Dedifferentiated amniotic fluid mesenchymal stem cell (primary cell): ENCODE results near the gene NRXN3.
A peak's percentile ranks its signal among the peaks of the same experiment; 100 is the strongest.

Source experiments
- DNase-seq: peaks from one replicate; pipeline ENCODE4 v3.0.0-alpha.2; 2016; ENCODE audit errors: extremely low spot score

NRXN3 gene

GRCh38 chr14:78709795-78710557 lies 539.8 kb downstream of the NRXN3 start:
- DNase-seq = no peak

DNA sequence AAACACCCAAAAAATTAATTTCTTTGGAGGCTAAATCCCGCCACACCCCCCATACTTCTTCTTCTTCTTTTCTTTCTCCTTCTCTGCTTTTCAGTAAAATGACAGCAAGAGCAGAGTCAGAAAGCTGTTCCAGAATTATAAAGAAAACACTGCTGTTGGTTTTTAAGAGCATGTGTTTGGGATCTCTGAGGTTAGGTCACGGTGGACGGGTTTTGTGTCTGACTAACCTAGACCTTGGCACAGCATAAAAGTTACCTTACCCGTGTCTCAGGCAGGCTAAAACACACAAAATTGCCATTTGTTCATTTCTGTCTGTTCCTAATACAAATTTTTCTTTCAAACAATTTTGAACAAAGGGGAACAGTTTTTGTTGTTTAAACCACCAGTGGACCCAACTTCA lies 540.8 kb downstream of the NRXN3 start:
- no peak for DNase-seq

- DNase-seq = no peak
Measured at GRCh38 chr14:78713716-78714115, 543.5 kb downstream of the NRXN3 start.

GRCh38 chr14:78714711-78715110 lies 544.5 kb downstream of the NRXN3 start:
- no peak for DNase-seq

GRCh38 chr14:78721756-78722480 lies 551.7 kb downstream of the NRXN3 start:
- no peak for DNase-seq

DNA sequence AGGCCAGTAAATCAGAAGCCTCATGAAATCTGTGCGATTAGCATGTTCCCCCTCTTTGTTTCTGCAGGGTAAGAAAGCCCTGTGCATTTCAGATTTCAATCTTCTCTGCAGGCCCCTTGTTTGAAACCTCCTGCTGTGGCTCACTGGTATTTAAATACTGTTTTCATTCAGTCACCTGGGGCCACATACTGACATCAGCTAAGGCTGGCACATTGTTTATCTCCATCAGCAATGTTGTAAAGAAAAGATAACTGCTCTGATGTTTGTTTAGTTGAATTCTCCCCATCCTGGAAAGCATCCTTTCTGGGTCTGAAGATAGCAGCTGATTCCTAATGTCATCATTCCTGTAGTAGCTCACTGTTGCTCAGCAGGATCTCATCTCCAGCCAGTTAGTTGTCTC lies 554.9 kb downstream of the NRXN3 start:
- no peak for DNase-seq

- no peak for DNase-seq
Measured at GRCh38 chr14:78737116-78737515, 566.9 kb downstream of the NRXN3 start.

GRCh38 chr14:78737601-78738000 lies 567.4 kb downstream of the NRXN3 start:
- DNase-seq = no peak

- DNase-seq = no peak
Measured at GRCh38 chr14:78746086-78746595, 576.0 kb downstream of the NRXN3 start.

GRCh38 chr14:78747813-78748212 lies 577.6 kb downstream of the NRXN3 start:
- DNase-seq = no peak

DNA sequence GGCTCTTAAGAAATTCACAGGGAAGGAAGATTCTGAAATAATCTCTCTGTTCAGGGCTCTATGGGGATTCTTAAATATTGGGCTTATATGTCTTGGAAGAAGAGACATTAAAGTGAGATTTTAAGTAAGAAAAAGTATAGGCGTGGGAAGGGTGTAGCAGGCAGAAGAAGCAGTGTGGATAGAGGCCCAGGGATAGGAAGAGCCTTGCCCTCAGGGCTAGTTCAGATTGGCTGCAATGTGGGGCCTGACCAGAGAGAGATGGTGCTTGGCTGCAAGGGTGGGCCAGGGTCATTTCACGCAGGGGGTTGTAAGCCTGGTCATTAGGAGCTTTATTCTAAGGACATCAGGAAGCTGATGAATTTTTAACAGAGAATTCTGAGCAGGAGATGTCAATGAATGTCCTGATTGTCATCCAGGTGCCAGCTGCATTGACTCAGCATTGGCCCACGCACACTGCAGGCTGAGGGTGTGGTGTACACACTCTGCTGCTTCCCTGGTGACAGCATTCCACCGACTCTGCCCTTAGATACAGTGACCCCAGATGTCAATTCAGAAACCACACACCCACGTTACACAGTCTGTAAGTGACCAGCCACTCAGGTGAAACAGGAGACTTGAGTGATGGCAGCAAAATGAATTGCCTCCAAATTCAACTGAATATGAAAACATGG lies 582.5 kb downstream of the NRXN3 start:
- DNase-seq = no peak

GRCh38 chr14:78754059-78754458 lies 583.9 kb downstream of the NRXN3 start:
- DNase-seq = no peak

DNA sequence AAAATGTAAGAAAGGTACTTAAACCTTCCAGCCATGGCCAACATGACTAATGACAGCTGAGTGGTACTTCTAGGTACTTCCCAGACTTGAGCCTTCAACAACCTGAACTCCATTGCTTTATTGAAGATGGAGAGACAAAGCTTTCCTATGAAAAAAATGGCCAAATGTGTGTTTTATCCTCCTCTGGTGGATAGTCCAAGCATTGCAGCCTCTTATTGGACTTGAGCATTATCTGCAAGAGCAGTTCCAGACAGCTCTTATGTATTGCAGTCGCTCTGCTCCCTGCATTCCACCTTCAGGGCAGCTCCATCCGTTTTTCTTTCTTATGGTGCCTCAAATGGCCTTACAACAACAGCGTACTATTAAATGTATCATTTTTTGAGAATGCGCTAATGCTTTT lies 588.2 kb downstream of the NRXN3 start:
- peak; percentile 18 for DNase-seq

- no peak for DNase-seq
Measured at GRCh38 chr14:78762331-78762730, 592.2 kb downstream of the NRXN3 start.

- DNase-seq = no peak
Measured at GRCh38 chr14:78763746-78764145, 593.6 kb downstream of the NRXN3 start.

DNA sequence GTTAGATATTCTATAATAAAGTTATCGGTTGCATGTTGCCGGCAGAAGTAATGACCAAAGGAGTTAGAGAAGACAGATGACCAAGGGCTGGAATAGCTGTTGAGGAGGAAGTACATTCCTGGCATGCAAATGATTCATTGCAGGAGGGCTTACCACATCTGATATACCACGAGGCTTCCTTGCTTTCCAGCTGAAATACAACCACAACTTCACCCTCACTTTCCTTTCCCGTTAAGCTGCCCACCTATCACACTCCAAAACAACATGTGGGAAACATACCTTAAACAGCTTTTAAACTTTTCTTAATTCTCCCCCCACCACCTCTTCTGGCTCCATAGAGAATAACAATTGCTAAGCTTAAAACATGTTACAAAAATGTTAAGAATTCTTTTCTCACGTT lies 594.1 kb downstream of the NRXN3 start:
- no peak for DNase-seq

DNA sequence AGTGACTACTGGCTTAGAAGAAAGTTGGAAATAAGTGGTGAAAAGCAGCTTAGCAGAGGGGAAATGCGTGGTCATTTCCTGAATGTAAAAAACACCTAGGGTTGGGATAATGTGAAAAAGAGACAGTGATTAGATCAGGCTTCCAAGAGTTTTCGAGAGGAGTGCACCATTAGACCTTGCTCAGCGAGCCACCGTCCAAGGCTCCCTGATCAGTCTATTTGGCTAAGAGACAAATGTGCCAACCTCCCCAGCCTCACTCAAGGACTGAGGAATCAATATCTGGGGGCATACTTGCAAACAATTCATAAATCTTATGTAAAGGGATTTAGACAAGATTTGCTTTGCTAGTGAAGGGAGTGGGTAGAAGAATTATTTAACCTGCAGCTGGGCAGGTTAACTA lies 594.5 kb downstream of the NRXN3 start:
- DNase-seq = no peak

GRCh38 chr14:78767436-78767835 lies 597.3 kb downstream of the NRXN3 start:
- no peak for DNase-seq

DNA sequence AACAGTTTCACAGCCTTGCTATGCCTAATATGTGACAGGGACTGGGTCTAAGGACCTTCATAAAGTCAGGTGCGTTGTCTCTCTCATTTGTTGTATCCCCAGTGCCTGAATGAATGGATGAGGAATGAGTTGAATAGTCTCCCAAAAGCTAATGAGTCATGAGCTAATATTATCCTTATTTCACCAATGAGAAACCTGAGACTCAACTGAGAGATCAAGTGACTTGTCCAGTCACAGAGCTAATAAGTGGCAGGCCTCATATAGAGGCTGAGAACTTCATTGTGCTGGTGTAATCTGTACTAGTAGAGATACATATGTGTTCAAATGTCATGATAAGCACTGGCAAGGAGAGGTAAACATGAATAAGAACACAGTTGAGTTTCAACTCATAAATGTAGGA lies 612.4 kb downstream of the NRXN3 start:
- no peak for DNase-seq

DNA sequence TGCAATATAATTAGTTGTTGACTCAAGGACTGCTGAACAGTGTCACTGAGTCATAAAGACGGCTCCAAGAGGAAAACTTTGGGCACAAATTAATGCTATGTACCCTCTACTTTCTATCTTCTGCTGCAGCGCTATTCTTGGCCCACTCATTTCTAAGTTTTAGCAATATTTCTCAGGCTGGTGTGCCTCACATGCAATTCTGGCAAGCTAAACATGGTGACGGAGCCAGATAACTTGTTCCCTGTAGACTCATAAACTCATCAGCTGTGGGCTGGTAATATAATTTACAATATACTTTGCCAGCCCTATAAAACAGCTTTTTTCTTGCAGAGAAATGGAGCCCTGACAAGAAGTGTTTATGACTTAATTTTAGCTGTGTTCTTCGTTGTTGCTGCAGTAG lies 615.1 kb downstream of the NRXN3 start:
- DNase-seq = no peak

- no peak for DNase-seq
Measured at GRCh38 chr14:78788467-78789360, 618.5 kb downstream of the NRXN3 start.

DNA sequence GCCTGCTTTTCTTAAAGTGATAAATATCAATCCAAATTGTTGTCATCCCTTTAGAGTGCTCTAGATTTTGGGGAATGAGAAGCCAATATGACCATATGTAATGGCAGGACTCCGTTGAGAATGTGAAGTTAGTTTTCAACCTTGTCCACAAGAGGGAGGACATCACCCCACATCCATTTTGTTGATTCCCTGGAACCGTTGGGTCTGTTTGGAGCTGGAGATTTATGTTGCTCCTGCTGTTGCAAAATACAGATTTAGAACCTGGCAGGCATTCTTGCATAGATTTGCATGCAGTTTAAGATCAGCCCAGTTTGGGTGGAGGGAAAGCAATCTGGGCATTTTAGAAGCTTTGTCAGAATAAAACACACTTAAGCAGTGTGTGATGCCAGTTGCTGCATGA lies 620.1 kb downstream of the NRXN3 start:
- no peak for DNase-seq
